PFSK-1 (cell line): ENCODE data around the gene CASK.

ENCODE experiments used
- FOXP2 ChIP-seq: optimal IDR thresholded peaks from 2 replicates; pipeline ENCODE3; 2011; ENCODE audit warnings: borderline replicate concordance, control low read depth, inconsistent platforms; ENCODE audit not compliant: insufficient read depth; ENCODE audit errors: extremely low read length, extremely low read depth
- POLR2AphosphoS5 ChIP-seq: IDR thresholded peaks from 2 replicates; pipeline ENCODE4 v1.6.1; 2012; ENCODE audit warnings: low read depth, mild to moderate bottlenecking, control low read depth, low read length, moderate library complexity
- SIN3A ChIP-seq: IDR thresholded peaks from 2 replicates; pipeline ENCODE4 v1.6.1; 2012; ENCODE audit warnings: mild to moderate bottlenecking, low read length, moderate library complexity, borderline replicate concordance; ENCODE audit not compliant: insufficient read depth
- TAF1 ChIP-seq: IDR thresholded peaks from 2 replicates; pipeline ENCODE4 v1.6.1; 2012; ENCODE audit warnings: low read length, control low read depth, borderline replicate concordance; ENCODE audit not compliant: insufficient read depth
- TF ChIP-seq, protein P1 (sequence below), 2 experiments: IDR thresholded peaks; 2 replicates each; pipeline versions ENCODE4 v1.6.1 to v1.8.0; 2011 to 2012; ENCODE audit warnings: low read depth in 2 of 2, low read length in 2 of 2, control low read depth in 1 of 2, inconsistent platforms in 1 of 2, mild to moderate bottlenecking in 1 of 2, moderate library complexity in 1 of 2; ENCODE audit not compliant: insufficient read depth in 1 of 2

The CASK gene

DNA sequence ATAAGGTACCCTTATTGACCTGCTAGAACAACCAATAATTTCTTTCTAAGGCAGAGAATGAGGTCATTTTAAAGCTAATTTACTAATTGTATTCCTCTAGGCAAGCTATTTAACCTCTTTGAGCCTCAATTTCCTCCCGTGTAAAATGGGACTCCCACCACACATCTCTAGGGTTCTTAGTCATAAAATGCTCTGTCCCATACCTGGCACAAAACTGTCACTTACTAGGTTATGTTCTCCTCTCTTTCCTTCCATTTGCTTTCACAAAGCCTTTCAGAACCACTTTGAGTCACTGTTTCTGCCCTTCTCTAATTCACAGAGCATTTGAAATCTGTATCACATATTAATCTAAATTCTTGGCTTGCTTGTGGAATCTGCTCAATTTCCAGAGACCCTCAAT is 201.8 kb downstream of the CASK start:
- TF ChIP-seq, protein P1, sequence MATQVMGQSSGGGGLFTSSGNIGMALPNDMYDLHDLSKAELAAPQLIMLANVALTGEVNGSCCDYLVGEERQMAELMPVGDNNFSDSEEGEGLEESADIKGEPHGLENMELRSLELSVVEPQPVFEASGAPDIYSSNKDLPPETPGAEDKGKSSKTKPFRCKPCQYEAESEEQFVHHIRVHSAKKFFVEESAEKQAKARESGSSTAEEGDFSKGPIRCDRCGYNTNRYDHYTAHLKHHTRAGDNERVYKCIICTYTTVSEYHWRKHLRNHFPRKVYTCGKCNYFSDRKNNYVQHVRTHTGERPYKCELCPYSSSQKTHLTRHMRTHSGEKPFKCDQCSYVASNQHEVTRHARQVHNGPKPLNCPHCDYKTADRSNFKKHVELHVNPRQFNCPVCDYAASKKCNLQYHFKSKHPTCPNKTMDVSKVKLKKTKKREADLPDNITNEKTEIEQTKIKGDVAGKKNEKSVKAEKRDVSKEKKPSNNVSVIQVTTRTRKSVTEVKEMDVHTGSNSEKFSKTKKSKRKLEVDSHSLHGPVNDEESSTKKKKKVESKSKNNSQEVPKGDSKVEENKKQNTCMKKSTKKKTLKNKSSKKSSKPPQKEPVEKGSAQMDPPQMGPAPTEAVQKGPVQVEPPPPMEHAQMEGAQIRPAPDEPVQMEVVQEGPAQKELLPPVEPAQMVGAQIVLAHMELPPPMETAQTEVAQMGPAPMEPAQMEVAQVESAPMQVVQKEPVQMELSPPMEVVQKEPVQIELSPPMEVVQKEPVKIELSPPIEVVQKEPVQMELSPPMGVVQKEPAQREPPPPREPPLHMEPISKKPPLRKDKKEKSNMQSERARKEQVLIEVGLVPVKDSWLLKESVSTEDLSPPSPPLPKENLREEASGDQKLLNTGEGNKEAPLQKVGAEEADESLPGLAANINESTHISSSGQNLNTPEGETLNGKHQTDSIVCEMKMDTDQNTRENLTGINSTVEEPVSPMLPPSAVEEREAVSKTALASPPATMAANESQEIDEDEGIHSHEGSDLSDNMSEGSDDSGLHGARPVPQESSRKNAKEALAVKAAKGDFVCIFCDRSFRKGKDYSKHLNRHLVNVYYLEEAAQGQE (IDR thresholded peaks at IDR 0.05; ENCODE audit: insufficient read depth in 1 of 2, low read depth in 2 of 2, low read length in 2 of 2): no peak
- TF ChIP-seq POLR2AphosphoS5: no peak
- no peak for TF ChIP-seq FOXP2
- TF ChIP-seq TAF1: no peak
- TF ChIP-seq SIN3A: no peak

DNA sequence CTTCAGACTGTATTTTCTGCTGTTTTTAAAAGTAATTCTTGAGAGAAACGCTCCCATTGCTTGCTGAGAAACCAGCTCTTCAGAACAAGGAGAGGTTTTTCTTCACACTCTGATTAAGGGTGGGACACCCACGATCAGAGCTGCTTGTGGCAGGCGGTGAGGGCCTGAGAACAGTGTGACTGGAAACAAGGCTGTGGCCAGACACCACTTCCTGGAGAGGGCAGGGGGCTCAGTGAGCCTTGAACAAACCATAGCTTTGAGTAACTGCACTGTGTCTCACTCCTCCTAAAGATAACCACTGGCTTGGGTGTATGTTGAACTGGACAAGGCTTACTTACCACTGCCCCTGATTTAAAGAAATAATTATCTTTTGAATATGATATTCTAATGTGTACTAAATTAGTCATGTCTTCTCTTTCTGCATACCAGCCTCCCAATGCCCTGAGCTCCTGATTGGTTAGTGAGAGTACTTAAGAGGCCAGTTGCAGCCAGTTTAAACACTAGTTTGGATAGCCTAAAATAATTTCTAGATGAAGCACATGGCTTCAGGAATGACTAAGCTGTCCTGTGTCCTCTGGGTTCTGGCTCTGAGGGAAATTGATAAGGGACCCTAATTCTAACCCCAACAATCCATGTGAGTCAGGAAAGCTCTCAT is 203.1 kb downstream of the CASK start:
- TF ChIP-seq TAF1 (no peak), FOXP2 (no peak), SIN3A (no peak), POLR2AphosphoS5 (no peak)
- TF ChIP-seq, protein P1 (IDR thresholded peaks at IDR 0.05; ENCODE audit: insufficient read depth in 1 of 2, low read depth in 2 of 2, low read length in 2 of 2): no peak

DNA sequence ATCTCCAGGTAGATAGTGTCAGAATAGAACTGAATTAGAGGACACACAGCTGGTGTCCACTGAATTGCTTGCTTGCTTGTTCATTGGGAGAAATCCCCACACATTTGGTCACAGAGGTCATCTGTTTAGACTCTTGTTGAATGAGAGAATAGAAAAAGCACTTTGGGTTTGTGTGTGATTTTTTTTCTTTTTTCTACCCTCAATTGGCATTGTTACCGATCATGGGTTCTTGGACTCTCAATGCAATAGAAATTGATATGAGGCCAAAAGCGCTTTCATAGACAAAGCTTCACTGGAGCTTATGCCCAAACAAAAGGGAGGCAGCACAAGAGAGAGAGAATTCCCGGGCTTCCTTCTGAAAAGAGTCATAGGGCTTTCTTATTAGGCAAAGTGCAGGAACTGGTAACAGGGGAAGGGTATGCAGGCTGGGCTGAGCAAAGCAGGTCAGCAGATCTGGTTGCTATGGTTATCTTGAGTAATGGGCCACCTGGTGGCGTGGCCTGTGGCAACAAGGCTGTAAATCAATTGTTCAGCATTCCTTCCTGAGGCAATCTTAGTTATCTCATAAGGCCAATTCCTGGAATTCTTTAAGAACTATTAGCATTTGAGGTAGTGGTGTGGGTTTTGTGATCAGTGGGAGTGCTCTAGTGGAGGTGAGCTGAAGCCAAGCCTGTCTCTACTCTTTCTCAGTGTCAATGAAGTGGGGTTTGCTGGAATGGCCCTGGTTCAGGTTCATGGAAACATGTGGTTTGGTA is 204.7 kb downstream of the CASK start:
- no peak for TF ChIP-seq FOXP2
- no peak for TF ChIP-seq TAF1
- no peak for TF ChIP-seq POLR2AphosphoS5
- TF ChIP-seq, protein P1 (IDR thresholded peaks at IDR 0.05; ENCODE audit: insufficient read depth in 1 of 2, low read depth in 2 of 2, low read length in 2 of 2): no peak

DNA sequence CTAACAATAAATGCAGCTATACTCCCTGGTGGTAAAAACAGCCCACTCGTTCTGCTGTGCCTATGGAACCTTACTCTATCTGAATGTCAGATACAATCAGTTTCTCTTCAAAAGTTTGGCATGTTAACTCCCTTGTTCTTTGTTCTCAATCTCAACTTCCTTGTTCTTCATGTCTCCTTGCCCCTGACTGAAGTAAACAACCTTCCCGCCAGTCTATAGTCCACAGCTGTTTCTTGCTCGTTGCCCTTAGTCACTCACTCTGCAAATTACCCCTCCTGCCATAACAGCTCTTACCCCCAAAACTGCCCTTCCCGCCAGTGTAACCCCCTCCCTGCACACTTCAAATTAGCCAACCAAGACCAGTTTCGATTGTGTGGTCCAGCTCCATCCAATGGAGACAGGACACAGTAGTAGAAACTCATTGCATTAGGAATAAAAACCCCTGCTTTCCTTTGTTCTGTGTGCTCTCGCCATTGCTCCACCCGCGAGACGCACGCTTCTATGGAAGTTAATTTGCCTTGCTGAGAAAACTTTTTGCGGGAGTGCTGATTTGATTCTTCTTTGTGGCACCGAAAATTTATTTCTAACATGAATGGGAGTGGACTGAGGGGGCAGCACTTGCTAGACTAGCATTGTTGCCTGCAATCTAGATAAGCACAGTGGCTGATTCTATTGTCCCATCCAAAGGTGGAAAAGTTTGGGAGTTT is 206.4 kb downstream of the CASK start:
- TF ChIP-seq, protein P1 (IDR thresholded peaks at IDR 0.05; ENCODE audit: insufficient read depth in 1 of 2, low read depth in 2 of 2, low read length in 2 of 2): no peak
- TF ChIP-seq FOXP2 (no peak), POLR2AphosphoS5 (no peak), TAF1 (no peak), SIN3A (no peak)
